GM21723 (cell line): ENCODE data around the gene GSTA4.

Experiments used
- ATAC-seq: cut with Tn5 transposase; IDR thresholded peaks from one replicate; pipeline ENCODE4 v1.9.1; 2021; ENCODE audit warnings: mild to moderate bottlenecking, moderate library complexity; ENCODE audit not compliant: unreplicated experiment

The GSTA4 gene, protein sequence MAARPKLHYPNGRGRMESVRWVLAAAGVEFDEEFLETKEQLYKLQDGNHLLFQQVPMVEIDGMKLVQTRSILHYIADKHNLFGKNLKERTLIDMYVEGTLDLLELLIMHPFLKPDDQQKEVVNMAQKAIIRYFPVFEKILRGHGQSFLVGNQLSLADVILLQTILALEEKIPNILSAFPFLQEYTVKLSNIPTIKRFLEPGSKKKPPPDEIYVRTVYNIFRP

DNA sequence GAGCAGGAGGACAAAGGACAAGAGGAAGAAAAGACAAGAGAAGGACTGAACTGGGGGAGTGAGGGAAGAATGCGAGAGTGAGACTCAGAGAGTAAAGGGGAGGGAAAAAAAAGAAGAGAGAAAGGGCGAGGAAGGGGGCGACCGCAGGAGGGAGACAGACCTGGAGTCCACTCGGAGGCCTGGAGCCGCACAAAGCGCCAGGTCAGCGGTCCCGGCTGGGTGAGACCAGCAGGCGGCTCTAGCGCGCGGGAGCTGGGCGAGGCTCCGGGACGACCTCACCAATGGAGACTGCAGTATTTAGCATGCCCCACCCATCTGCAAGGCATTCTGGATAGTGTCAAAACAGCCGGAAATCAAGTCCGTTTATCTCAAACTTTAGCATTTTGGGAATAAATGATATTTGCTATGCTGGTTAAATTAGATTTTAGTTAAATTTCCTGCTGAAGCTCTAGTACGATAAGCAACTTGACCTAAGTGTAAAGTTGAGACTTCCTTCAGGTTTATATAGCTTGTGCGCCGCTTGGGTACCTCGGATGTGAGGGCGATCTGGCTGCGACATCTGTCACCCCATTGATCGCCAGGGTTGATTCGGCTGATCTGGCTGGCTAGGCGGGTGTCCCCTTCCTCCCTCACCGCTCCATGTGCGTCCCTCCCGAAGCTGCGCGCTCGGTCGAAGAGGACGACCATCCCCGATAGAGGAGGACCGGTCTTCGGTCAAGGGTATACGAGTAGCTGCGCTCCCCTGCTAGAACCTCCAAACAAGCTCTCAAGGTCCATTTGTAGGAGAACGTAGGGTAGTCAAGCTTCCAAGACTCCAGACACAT is at the start of gene GSTA4:
GSTA4 (minus strand) TSS at position 196 of the 824 bp plus-strand sequence. CDS start 1,041 bp downstream, outside the sequence.
- peak; percentile 98 for ATAC-seq

DNA sequence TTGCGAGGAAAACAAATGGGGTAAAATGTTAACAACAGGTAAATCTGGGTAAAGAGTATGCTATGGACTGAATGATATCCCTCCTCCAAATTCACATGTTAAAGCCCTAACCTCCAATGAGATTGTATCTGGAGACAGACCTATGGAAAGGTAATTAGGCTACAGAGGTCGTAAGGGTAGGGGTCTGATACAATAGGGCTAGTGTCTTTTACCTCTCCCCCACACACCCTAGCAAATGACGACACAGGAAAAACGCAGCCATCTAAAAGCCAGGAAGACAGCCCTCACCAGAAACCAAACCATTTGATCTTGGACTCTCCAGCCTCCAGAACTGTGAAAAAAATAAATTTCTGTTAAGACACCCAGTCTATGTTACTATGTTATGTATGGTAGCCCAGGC is 49.5 kb upstream of the GSTA4 start:
- ATAC-seq, result no peak

DNA sequence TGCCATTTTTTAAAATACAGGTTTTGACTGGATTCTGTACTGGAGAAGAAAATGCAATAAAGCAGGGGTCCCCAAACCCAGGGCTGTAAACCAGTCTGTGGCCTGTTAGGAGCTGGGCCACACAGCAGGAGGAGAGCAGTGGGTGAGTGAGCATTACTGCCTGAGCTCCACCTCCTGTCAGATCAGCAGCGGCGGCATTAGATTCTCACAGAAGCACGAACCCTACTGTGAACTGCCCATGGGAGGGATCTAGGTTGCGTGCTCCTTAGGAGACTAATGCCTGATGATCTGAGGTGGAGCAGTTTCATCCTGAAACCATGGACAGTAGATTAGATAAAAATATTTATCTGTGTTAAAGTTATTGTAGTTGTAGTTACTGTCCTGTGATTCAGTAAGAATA is 49.0 kb upstream of the GSTA4 start:
- ATAC-seq, result no peak

DNA sequence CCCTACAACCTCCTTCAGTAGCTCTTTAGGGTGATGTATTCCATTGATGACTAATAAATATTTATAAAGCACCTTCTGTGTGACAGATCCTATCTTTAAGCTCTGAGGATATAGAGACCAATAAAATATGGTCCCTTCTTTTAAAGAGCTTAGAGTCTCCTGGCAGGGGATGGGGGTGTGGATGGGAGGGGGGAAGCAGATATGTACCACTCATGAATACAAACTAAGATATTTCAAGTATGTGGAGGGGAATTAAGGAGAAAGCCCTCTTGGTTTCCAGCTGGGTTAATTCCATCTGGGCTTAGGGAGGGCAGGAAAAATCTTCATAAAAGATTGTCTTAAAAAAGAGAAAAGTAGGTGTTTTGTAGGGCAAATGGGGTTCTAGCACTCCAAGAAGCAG is 48.5 kb upstream of the GSTA4 start:
- ATAC-seq, result no peak

DNA sequence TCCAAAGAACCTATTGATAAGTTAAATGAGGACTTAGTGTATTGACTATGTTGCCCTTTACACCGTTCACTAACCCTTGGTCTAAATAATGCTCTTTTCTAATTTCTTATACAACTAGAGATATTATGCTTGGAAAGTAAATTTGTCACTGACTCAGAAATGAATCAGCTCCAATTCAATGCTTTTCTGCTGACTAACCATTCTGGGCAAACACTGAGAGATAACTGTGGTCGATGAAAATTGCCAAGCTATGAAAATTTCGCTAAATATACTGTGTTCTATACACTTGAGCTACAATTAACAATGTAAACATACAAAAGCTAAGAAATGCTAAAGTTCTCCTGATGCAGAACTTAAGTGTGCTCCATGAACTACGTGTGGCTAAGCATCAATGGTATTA is 47.0 kb upstream of the GSTA4 start:
- ATAC-seq, result no peak

DNA sequence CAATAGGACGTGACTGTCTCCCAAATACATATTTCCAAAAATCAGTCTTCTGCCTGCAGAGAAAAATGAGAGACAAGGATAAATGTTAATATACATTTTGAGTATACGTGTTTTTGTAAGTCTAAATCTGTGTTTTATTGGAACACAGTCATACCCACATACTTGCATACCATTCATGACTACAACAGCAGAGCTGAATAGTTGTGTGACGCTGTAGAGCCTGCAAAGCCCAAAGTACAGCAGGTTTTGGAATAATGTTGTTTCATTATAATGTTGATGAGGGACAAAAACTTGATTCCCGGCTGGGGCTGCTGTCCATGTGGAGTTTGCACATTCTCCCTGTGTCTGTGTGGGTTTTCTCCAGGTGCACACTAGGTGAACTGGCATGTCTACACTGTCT is 46.3 kb upstream of the GSTA4 start:
- no peak for ATAC-seq

DNA sequence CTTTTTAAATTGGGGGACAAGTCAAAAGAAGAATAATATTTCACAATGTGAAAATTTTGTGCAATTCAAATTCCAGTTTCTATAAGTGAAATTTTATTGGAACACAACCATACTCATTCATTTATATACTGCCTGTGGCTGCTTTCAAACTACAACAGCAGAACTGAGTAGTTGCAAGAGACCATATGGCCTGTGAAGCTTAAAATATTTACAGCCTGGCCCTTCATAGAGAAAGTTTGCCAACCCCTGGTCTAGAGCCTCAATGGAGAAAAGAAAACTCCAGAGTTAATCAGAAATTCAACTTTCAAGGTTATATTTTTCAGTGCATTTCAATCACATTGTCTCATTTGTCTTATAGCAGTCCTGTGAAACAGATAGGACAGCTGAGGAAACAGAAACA is 43.5 kb upstream of the GSTA4 start:
- no peak for ATAC-seq

DNA sequence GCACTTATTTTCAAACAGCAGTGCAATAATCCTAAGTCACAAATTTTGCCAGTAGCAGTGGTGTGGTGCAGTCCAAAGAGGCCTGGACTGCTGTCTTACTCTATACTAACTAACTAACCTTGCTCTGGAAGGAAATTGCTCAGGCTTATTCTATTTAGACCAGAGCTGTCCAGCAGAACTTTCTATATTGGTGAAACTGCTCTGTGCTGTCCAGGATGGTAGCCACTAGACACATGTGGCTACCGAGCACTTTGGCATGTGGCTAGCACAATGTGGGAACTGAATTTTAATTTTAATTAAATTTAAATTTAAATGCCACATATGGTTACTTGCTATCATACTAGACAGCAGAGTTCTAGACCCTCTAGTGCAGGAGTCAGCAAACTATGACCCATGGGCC is 43.1 kb upstream of the GSTA4 start:
- no peak for ATAC-seq

DNA sequence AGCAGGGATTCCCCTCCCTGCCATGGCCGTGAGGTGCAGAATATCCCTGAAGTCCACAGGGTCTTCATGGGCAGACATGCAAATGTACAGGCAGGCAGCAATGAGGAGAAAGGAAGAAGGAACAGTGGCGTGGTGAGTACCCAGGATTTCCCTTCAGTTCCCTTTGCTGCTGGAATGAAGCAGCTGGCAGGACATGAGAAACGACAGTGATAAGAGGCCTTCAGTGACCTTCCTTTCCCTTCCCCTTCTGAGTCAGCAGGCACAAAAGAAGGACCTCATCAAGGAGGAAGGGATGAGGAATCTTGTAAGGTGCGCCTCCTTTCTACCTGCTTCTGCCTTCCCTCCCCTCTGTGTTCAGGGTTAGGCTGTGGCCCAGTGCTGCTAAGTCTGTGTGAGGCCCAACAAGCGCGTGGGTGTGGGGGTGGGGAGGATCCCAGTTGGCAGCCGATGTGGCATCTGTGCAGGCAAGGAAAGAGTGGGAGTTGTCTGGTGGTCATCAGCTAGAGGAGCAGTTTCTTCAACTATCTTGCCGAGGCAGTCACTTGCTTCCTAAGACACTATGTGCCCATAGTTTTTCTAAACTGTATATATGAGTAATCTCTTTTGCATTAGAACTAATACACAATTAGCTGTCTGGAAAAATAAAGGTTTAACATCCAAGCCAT is 40.6 kb upstream of the GSTA4 start:
- no peak for ATAC-seq

DNA sequence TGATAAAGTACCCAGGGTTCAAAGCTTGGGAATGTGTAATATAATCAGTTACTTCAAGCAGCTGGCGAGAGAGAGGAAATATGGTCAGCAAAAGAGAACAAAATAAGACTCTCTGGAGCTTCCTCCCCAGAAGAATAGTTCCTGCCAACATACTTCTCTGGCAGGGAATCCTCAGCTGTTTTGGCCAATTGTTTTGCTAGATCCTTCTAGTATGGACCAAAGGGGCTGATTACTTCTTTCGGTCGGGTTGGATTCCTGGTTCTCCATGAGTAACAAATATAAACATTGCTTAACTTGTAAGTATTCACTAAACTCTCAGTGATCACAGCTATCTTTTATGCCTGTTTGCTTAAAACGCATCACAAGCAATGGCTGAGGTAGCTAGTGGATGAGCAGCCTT is 38.7 kb upstream of the GSTA4 start:
- no peak for ATAC-seq

DNA sequence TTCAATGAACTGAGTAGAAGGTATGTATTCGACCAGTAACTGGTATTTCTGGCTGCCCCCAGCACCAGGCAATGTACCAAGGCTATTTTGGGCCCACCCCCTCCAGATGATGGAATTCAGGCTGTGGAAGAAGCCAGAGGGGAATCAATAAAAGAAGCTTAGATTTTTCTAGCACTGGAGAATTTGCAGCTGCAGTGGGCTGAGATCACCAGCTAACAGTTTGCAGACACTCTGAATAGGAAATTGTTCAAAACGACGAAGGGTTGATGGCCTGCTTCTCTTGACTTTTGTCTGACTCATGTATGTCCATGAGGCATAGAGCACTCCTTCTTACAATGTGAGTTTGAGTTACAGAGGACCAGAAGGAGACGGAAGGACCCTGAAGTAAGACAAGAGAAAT is 37.8 kb upstream of the GSTA4 start:
- ATAC-seq, result no peak

DNA sequence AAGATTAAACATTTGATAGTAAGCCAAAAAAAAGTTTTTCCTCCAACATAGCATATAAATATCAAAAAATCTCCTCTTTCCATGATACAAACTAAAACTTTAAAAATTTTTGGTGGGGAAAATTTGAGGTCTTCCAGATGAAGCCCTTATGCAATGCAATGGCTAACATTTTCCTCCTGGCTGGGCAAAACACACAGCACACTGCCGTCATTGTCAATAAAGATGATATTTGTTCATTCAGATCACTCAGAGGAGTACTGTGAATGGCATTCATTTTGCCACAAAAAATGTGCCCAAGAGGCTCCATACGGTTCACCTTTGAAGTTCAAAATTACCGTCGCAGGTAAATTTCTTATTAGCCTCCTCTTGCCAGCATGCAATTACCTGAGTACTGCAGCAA is 36.2 kb upstream of the GSTA4 start:
- no peak for ATAC-seq

DNA sequence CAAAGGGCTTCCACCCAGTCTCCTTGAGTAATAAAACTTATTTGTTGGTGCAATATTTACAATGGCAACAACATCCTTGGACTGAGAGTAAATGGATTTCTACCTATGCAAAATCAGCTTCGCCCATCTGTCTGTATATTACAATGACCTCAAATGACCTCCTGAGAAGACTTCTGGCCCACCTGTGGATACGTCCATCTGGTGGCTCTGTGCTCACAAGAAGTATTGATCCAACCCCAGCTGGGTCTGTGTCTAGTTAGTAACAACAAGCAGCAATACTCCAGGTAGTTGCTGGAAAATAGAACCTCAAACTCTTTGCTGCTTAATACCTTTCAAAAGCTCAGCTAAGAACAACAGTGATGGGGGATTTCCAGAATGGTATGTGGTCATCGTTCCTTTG is 34.7 kb upstream of the GSTA4 start:
- no peak for ATAC-seq

DNA sequence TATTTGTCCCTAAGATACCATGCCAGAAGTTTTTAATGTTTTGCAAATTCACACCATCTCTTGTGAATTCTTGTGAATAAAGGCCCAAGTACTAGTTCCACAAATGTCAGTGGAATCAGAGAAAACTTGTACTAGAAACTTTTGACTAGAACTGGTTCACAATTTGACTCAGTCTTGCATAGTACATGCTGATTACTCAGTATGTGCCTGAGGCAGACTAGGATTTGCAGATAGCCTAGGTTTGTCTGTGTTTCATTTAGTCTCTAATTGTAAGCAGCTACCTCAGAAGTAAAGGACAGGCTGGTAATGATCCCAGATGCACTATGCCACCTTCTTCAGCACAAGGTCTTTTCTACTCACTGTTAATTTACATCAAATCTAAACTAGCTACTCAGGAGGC is 34.2 kb upstream of the GSTA4 start:
- no peak for ATAC-seq

DNA sequence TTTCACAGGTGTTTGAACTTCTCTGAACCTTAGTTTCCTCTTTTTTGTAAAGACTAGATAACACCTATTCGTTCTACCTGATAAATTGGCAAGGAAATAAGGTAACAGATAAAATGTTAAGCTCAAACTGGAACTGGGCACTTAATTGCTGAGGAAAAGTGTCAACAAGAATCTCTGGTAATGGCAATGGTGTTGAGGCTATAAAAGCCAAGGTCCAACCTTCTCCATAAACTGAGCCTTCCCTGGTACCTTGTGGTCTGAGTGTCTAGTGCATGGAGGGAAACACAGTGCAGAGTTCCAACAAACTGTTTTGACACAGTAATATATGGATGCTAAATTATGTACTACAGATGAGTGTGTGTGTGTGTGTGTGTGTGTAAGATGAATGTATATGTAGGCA is 33.4 kb upstream of the GSTA4 start:
- no peak for ATAC-seq

DNA sequence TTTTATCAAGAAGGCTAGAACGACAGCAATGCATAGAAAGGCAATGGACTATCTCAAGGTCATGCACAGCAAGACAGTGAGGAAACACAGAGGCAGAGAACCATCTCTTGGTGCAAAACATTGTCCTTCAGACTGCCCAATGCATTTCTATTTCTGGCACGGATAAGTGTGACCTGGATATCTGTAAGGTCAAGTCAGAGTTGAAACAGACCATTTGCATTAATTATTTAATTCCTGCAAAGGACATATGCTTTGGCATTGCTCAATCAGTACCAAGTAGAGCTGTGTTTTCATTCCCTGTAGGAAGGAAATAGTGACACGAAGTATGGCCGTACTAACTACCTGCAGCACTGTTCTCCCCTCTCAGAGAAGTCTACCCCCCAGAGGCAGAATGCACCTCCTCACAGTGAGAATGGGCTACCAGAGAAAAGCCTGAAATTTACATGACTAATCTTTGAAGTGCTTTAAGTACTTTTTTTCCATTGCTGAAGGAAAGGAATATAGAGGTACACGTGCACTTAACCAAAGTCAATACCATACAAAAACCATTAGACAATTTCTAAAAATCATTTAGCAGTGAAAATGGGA is 32.1 kb upstream of the GSTA4 start:
- no peak for ATAC-seq

DNA sequence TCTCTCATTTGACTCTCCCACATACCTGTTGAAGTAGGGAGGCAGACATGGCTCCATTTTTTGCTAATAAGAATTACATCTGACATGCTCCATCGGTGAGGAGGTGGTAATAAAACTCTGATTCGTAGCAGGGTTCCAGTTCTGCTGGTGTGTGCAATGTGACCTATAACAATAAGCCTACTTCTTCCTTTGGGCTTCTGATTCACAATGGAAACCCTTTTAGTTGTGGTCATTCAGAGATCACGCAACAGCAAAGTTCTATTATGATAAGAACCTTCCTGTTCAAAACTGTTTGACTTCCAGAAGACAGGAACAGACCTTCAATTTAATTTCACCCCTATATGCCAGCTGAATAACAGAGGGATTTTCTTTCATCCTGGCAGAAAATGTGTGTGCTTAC is 31.4 kb upstream of the GSTA4 start:
- no peak for ATAC-seq

DNA sequence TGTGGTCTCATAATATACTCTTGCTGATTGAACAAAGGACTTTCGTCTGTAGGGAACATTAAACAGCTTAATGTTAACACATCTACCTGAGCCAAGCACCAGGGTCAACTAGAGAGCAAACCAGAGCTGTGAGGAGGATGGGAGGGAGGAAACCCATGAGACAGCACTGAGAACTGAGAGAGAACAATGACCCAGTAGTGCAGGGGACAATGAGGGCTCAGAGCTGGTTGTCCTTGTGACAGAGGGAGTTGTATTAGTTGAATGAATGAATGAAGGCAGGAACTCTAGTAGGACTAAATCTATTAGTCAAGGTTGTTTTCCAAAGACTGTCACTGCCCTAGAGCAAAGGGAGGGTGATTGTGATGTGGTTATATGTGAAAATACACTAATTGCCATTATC is 28.2 kb upstream of the GSTA4 start:
- no peak for ATAC-seq

DNA sequence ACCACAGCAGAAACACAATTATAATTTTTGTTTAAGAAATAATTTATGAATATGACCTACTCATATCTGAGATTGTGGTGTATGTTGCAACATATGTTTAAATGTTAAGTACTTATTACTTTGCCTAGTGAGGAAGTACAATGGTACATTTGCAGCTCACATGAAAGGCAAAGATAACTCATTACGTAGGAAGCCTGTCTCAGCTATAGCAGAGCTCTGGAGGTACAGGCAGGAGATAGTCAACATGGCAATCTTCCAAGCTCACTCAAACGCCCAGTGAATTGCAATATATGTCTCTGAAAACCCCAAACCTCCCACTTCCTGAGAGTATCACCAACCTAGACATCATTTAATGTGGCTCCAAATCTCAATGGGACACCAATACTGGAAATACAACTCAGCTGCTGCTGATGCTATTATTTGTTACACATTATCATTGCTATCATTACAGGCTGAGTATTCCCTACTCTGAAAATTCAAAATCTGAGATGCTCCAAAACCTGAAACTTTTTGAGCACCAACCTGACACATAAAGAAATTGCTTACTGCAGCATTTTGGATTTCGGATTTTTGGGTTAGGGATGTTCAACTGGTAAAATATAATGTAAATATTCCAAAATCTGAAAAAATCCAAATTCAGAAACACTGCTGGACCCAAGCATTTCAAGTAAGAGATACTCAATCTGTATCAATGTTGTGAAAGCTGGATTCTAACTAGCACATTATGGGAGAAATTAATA is 25.1 kb upstream of the GSTA4 start:
- no peak for ATAC-seq

DNA sequence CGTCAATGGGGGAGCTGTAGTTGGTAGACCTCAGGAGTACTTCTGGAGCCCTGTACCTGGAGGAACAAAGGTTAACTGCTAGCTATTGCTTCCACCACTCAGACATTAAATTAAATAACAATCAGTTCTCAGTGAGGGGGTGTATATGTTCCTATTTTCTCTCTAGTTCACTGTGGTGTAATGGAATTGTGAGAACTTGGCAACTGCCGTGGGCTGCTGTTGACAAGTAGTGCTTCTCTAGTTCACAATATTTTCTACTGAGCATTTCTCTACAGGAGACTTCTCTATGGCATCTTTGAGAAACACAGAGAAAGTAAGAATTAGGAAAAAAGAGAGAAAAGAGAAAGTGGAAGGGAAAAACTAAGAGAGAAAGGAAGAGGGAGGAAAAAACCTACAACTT is 23.4 kb upstream of the GSTA4 start:
- ATAC-seq, result no peak

DNA sequence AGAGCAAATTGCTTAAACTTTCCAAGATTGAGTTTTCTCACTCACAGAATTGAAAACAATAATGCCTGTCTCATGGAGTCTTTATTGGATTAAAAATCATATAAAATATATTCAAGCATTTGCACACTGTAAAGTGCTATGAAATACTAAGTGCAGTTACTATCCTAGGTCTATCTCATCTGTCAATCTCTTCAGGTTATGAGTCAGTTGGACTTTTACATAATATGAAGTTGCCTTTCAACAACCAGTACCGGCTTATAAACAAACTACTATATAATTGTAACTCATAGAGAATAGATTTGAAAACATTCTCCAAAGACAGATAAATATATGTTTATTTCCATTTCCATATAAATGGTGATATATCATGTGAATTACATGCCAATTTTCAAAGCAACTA is 20.4 kb upstream of the GSTA4 start:
- ATAC-seq, result no peak
